ENCODE data around the gene DNAJC5. TPM values are rescaled to one million over a fixed set of nuclear protein-coding genes. Genes with fewer than 3 reads are reported as not detected.

The DNAJC5 gene
- total RNA-seq, 1 donor from 2014 or later, result 44.2 TPM

DNA sequence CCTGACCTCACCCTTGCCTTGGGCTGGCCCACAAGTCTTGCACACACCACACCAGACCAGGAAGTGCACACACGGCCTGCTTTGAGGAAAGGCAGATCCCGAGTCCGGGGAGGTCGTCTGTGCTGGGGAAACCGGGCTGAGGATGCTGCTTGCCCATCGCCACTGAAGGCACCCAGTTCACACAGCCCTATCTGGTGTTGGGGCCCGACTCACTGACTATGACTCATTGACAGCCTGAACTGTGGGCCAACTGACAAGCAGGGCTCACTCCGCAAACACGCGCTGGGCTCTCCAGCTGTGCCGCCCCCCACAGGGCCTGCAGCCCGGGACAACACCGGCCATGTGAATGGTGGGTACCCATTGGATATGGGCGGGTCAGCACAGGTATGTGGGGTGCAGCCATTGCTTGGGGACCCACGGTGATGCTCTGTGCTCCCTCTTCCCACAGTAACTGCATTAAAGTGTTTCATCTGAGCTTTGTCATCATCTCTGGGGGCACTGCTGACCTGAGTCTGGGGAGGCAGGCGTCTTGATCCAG lies 82.9 kb downstream of the DNAJC5 start:
- H3K4me3 Mint-ChIP-seq (ENCODE audit: unreplicated experiment), result peak overlapping the region; percentile 47
- DNase-seq (ENCODE audit: low spot score), result no peak
- TF ChIP-seq, protein P1, sequence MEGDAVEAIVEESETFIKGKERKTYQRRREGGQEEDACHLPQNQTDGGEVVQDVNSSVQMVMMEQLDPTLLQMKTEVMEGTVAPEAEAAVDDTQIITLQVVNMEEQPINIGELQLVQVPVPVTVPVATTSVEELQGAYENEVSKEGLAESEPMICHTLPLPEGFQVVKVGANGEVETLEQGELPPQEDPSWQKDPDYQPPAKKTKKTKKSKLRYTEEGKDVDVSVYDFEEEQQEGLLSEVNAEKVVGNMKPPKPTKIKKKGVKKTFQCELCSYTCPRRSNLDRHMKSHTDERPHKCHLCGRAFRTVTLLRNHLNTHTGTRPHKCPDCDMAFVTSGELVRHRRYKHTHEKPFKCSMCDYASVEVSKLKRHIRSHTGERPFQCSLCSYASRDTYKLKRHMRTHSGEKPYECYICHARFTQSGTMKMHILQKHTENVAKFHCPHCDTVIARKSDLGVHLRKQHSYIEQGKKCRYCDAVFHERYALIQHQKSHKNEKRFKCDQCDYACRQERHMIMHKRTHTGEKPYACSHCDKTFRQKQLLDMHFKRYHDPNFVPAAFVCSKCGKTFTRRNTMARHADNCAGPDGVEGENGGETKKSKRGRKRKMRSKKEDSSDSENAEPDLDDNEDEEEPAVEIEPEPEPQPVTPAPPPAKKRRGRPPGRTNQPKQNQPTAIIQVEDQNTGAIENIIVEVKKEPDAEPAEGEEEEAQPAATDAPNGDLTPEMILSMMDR (IDR thresholded peaks at IDR 0.05), result no peak
- H3K4me1 Mint-ChIP-seq (ENCODE audit: low read depth), result peaks cover 51% of the 10 kb centered on the region
- no peaks in the 10 kb centered on the region for H3K27me3 Mint-ChIP-seq (ENCODE audit: low read depth)
- H3K9me3 Mint-ChIP-seq (ENCODE audit: low read depth), result no peaks in the 10 kb centered on the region
- no peaks in the 10 kb centered on the region for H3K36me3 Mint-ChIP-seq (ENCODE audit: low read depth)
- peak overlapping the region; percentile 8 for H3K27ac Mint-ChIP-seq (ENCODE audit: unreplicated experiment)

DNA sequence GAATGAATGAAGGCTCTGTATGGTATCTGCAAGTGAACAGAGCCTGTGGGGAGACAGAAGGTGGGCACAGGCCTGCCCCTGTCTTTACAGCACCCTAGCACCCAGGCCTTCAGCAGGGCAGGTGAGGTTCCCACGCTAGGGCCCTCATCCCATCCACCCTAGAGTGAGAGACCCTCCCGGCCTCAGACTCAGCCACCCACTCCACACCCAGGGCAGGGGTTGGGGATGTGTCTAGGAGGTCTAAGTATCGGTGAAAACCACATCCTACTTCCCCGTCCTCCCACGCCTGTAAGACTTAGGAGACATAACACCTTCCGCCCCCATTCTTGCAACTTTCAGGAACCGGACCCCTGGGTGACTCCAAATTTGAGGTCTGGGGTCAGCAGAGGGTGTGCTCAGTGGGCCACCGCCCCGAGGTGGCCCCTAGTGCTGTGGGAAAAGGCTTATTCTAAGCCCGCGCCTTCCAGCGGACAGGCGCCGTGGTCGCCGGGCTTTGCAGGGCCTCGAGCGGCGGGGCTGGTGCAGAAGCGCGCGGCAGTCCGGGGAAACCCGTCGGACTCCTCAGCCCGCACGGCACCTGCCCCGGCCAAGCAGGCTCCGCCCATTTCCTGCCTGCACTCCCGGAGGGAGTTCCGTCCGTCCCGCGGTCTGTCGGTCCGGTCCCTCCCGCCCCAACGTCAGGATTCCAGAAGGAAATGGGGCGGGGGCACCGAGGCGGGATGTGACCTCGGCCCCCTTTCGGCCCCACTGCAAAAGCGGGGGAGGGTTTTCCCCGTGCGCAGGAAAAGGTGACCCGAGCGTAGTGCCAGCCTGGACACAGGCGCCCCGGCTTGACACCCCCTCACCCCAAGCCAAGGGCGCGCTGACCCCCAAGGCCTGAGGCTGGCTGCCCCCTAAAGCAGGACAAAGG lies 83.6 kb downstream of the DNAJC5 start:
- TF ChIP-seq, protein P1 (IDR thresholded peaks at IDR 0.05), result no peak
- H3K4me3 Mint-ChIP-seq (ENCODE audit: unreplicated experiment), result peak overlapping the region; percentile 67
- DNase-seq (ENCODE audit: low spot score), result no peak
- H3K36me3 Mint-ChIP-seq (ENCODE audit: low read depth), result peaks cover 3% of the 10 kb centered on the region
- no peak overlapping the region for H3K27ac Mint-ChIP-seq (ENCODE audit: unreplicated experiment)
- no peaks in the 10 kb centered on the region for H3K9me3 Mint-ChIP-seq (ENCODE audit: low read depth)
- H3K27me3 Mint-ChIP-seq (ENCODE audit: low read depth), result no peaks in the 10 kb centered on the region
- peaks cover 49% of the 10 kb centered on the region for H3K4me1 Mint-ChIP-seq (ENCODE audit: low read depth)

DNA sequence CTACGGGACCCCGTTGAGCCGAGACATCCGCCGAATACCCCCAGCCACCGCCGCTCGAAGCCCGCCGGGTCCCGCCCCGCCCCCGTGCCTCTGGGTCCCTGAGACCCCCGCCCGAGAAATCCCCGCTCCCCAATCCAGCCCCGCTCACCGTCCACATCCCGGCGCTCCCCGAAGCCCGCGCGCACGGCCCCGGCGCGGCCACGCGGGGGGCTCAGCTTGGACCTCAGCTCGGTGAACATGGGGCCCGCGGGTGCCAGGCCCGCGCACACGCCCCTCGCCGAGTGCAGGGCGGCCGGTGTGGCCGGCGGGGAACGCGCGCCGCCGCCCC lies 84.3 kb downstream of the DNAJC5 start:
- Mint-ChIP-seq H3K36me3 (ENCODE audit: low read depth) (peaks cover 3% of the 10 kb centered on the region), H3K4me1 (ENCODE audit: low read depth) (peaks cover 45% of the 10 kb centered on the region), H3K4me3 (ENCODE audit: unreplicated experiment) (peak overlapping the region; percentile 67), H3K9me3 (ENCODE audit: low read depth) (no peaks in the 10 kb centered on the region), H3K27me3 (ENCODE audit: low read depth) (no peaks in the 10 kb centered on the region), H3K27ac (ENCODE audit: unreplicated experiment) (no peak overlapping the region)
- TF ChIP-seq, protein P1 (IDR thresholded peaks at IDR 0.05), result no peak
- no peak for DNase-seq (ENCODE audit: low spot score)

DNA sequence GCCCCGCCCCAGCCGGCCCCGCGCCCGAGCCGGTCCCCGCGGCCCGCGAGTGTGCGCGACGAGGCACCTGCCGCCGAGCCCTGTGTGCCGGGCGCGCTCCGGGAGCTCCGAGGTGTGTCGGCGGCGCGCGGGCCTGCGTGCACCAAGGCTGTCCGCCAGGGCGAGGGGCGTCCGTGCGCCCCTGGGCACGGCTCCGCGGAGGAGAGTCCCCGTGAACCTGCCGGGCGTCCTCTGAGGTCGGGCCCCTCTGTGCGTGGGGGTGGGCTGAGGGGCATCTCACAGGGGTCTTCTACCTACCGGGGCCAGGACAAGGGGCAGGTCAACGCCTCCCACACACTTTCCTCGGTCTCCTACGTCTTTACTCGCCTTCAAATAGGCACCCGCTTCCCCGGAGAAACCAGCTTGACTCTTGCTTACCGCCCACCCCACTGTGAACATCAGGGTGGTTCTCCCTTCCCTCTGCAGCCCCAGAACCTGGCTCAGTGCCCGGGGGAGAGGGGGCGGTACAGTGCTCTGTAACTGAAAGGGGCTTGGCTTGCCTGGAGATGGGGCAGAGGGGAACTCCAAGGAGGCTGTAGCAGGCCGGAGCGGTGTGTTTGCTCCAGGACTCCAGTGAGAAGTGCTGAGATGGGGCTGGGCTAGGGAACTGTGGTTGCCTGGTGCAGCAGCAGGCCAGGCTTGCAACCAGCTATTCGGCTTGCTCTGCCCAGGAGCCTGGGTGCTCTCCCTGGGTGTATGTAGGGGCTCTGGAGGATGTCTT lies 84.8 kb downstream of the DNAJC5 start, which contains the start of gene SAMD10:
SAMD10 (minus strand) TSS at position 86 of the 760 bp plus-strand sequence. CDS start 175 bp downstream, outside the sequence.
- TF ChIP-seq, protein P1 (IDR thresholded peaks at IDR 0.05), result peak; percentile 29
- peak within 1 kb of the TSS; percentile 75 for H3K4me3 Mint-ChIP-seq (ENCODE audit: unreplicated experiment)
- H3K9me3 Mint-ChIP-seq (ENCODE audit: low read depth), result no peaks in the 10 kb centered on the region
- H3K27ac Mint-ChIP-seq (ENCODE audit: unreplicated experiment), result peak within 1 kb of the TSS; percentile 64
- no peak for DNase-seq (ENCODE audit: low spot score)
- peaks cover 43% of the 10 kb centered on the region for H3K4me1 Mint-ChIP-seq (ENCODE audit: low read depth)
- peaks cover 7% of the 10 kb centered on the region for H3K36me3 Mint-ChIP-seq (ENCODE audit: low read depth)
- no peaks in the 10 kb centered on the region for H3K27me3 Mint-ChIP-seq (ENCODE audit: low read depth)

DNA sequence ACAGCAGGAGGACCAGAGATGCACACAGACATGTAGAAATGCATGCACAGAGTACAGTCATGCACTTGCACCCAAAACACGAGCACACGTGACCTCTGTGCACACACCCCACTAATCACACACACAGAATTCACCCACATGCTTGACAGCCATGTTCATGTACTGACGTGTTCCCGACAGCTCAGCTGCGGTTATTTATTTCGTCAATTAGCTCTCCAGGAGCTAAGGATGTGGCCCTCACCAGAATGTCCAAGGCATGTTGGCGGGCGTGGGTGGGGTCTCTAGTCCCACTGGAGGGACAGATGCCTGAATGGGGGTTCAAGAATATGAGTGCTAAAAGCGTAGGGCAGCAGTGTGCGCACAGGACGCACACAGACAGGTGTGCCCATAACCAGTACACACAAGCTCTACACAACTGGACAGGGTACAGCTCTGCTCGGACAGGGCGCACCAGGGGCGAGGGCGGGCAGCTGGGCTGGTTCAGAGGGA lies 85.4 kb downstream of the DNAJC5 start:
- no peaks in the 10 kb centered on the region for H3K27me3 Mint-ChIP-seq (ENCODE audit: low read depth)

More for the DNA sequence above, 85.4 kb downstream of the DNAJC5 start:
- peak overlapping the region; percentile 89 for H3K27ac Mint-ChIP-seq (ENCODE audit: unreplicated experiment)
- no peak for DNase-seq (ENCODE audit: low spot score)
- H3K36me3 Mint-ChIP-seq (ENCODE audit: low read depth), result peaks cover 9% of the 10 kb centered on the region
- TF ChIP-seq, protein P1 (IDR thresholded peaks at IDR 0.05), result no peak
- H3K4me3 Mint-ChIP-seq (ENCODE audit: unreplicated experiment), result peak overlapping the region; percentile 87
- H3K4me1 Mint-ChIP-seq (ENCODE audit: low read depth), result peaks cover 40% of the 10 kb centered on the region
- H3K9me3 Mint-ChIP-seq (ENCODE audit: low read depth), result no peaks in the 10 kb centered on the region
